Measurements from ENCODE around the gene PDZRN4.

DNA sequence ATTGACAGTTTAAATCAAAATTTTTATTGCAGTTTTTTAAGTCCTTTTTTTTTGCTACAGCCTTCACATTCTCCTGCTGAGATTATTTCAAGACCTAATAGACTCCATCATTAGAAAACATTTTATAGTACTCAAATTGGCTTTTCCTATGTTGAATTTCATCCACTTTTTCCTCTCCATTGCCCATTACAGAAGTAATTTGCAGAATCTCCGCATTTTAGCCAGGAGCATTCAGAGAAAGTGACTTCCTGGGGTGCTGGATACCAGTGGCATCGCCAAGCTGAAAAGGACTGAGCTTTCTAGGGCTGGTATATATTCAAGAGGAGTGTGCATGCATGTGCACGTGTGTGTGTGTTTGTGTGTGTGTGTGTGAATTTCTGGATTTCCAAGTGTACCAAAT is 340.8 kb downstream of the PDZRN4 start:
- TF ChIP-seq, protein P1, sequence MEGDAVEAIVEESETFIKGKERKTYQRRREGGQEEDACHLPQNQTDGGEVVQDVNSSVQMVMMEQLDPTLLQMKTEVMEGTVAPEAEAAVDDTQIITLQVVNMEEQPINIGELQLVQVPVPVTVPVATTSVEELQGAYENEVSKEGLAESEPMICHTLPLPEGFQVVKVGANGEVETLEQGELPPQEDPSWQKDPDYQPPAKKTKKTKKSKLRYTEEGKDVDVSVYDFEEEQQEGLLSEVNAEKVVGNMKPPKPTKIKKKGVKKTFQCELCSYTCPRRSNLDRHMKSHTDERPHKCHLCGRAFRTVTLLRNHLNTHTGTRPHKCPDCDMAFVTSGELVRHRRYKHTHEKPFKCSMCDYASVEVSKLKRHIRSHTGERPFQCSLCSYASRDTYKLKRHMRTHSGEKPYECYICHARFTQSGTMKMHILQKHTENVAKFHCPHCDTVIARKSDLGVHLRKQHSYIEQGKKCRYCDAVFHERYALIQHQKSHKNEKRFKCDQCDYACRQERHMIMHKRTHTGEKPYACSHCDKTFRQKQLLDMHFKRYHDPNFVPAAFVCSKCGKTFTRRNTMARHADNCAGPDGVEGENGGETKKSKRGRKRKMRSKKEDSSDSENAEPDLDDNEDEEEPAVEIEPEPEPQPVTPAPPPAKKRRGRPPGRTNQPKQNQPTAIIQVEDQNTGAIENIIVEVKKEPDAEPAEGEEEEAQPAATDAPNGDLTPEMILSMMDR (conservative IDR thresholded peaks at IDR 0.05; ENCODE audit: low read length): no peak
- TF ChIP-seq EZH2phosphoT487 (IDR thresholded peaks at IDR 0.05; ENCODE audit: borderline replicate concordance): no peak
